Activated CD4-positive, alpha-beta T cell treated with anti-CD3 and anti-CD28 coated beads for 48 hours (primary cell): ENCODE data around the gene FAM76A.
"Not testable (repeated sequence)": the region's sequence is repeated elsewhere in the genome, so short reads cannot be mapped to it uniquely, and the experiment has no call there.

Experiments used
- DNase-seq: peaks from one replicate; pipeline ENCODE4 v3.0.0-alpha.2; 2020

FAM76A gene

DNA sequence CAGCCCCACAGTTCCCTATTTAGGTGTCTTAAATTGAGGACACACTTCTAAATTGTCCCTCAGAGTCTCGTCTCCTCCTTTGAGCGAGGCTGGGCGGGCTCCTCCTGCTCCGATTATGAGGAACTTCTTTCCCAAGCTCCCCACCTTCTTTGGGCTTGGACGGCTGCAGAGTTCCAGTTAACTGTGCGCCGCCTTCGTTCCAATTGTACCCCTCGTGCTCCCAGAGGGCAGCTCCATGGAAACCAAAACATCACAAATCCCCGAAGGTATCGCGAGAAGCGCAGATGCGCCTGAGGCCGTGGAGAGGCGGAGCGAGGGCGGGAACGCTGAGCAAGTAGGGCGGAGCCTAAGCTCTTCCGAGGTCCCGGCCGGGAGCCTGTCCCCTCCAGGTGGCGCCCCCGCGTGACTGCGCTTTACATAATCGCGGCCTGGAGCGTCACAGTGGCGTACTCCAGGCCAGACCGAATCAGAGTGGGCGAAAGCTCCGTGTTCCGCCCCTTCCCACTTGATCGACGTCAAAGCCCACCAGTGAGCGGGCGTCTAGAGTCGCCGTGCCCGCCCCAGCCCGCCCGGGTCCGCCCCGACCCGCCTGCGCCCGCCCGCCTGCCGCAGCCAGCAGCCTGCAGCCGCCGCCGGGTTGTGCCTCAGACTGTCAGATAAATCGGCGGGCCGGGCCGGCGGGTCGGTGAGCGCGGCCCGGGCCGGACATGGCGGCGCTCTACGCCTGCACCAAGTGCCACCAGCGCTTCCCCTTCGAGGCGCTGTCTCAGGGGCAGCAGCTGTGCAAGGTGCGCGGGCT is at the start of gene FAM76A:
FAM76A (plus strand) TSS at position 588 of the 799 bp plus-strand sequence; CDS start at position 708, 120 bp downstream.
- peak; percentile 99 for DNase-seq

DNA sequence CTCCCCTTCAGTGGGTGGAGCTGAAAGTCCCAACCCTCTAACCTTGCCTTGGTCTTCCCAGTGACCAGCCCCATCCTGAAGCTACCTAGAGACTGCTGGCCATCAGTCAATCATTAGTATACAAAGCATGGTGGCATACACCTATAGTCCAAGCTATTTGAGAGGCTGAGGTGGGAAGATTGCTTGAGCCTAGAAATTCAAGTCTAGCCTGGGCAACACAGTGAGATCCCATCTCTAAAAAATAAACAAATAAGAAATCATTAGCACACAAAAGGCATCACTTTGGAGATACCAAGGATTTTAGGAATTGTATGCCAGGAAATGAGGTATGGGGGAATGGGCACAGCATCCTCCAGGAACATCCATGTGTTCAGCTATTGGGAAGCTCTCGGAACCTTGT is 49.4 kb upstream of the FAM76A start:
- no peak for DNase-seq

DNA sequence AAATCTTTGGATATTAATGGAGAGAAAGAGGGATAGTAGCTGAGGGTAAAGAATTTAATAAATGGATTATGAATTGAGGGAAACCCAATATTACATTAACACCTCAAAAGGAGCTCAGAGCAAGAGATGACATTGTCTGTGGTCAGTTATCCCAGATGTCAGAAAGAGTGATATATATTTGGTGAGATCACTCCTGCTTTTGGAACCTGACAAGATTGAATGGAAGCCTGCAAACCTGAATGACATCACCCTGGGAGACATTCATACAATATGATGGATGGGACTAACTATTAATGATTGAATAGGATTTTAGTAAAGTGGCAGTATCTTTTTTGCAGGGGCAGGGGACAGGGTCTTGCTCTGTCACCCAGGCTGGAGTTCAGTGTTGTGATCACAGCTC is 47.0 kb upstream of the FAM76A start:
- DNase-seq = no peak

DNA sequence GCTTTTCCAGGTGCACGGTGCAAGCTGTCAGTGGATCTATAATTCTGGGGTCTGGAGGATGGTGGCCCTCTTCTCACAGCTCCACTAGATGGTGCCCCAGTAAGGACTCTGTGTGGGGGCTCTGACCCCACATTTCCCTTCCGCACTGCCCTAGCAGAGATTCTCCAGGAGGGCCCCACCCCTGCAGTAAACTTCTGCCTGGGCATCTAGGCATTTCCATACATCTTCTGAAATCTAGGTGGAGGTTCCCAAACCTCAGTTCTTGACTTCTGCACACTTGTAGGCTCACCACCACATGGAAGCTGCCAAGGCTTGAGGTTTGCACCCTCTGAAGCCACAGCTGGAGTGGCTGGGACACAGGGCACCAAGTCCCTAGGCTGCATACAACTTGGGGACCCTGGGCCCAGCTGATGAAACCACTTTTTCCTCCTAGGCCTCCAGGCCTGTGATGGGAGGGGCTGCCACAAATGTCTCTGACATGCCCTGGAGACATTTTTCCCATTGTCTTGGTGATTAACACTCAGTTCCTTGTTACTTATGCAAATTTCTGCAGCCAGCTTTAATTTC is 45.5 kb upstream of the FAM76A start:
- DNase-seq = not testable (repeated sequence)

DNA sequence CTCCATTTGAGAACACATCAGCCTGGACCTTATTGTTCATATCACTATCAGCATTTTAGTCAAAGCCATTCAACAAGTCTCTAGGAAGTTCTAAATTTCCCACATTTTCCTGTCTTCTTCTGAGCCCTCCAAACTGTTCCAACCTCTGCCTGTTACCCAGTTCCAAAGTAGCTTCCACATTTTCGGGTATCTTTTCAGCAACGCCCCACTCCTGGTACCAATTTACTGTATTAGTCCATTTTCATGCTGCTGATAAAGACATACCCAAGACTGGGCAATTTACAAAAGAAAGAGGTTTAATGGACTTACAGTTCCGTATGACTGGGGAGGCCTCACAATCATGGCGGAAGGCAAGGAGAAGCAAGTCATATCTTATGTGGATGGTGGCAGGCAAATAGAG is 44.2 kb upstream of the FAM76A start:
- not testable (repeated sequence) for DNase-seq

DNA sequence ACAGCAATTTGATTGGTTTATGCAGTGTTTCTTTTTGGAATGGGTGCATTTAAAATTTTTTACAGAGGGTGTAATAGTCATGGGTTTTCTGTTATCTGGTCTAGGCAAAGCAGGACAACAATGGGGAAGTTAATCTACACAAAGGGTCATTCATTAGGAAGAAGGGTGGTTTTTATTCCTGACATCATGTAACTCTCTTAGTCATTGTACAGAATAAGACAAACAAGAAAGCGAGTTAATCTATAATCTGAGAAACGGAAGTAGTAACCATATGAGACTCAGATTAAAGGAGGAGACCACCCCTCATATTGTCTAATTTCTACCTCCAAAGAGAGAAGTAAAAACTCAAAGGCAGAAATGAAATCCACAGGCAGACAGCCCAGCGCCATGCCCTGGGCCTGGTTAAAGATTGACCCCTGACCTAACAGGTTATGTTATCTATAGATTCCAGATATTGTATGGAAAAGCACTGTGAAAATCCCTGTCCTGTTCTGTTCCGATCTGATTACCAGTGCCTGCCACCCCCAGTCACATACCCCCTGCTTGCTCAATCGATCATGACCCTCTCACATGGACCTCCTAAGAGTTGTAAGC is 43.3 kb upstream of the FAM76A start:
- DNase-seq = no peak

DNA sequence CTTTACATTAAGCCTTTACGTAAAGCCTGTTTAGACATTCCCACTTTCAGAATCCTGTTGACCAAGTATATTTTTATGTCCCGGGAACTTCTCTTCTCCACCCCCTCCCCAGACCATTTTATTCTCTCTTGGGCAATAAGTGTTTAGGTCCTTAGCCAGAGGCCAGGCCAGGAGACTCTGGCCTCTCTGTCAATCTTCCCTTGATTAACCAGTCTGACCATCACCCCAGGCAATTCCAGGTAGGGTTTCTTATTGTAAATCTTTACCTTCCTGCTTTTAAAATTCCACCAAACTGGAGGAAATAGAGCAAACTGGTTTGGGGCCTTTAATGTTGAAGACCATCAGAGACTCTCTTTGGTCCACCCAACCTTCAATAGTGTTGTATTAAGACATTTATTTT is 41.6 kb upstream of the FAM76A start:
- no peak for DNase-seq

DNA sequence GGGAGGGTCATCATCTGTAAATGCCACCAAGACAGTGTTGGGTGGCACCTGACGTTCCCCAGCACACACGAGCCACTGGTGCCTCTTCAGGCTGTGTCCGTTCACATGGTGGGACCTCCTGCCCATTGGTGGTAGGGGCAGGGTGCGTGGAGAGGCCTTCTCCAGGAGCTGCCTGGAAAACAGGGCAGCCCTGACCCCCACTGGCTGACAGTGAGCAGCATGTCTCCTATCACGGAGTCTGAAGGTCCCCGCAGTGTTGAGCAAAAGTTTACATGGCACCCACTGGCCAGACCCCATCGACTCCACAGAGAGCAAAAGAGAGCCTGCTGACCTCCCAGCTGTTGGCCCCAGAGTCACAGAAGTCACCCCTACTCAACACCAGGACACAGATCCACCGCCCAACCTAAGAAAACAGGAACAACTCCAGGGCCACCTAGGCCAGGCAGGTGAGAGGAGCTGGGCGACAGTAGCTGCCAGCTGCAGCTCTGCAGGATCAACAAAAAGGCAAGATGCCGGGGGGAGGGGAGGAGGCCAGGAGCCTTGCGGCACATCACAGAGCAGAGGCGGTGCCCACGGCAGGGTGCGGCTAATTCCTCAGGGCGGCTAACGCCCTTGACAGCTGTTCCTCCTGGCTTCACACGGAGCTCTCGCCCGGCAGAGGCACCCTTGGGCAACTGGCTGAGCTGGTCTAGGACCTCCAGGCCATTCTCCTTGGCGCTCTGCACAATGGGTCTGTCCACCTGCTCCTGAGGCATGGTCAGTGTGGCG is 39.4 kb upstream of the FAM76A start:
- DNase-seq = no peak

DNA sequence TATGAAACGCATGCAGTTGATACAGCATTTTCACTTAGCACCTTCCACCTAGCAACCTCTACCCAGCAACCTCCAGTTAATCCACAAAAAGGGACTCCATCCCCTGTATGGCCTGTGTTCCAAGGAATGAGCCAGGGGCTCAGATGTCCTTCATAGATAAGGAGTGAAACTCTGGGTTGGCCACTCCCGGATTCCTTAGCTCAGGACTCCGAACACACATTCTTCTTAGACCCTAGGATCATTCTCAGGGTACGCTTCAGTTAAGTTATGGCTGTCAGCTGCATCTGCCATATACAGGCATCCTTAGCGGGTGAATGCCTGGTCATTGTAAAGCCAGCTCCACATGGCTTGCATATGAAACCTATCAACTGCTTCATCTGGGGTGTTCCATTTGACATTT is 37.9 kb upstream of the FAM76A start:
- no peak for DNase-seq

DNA sequence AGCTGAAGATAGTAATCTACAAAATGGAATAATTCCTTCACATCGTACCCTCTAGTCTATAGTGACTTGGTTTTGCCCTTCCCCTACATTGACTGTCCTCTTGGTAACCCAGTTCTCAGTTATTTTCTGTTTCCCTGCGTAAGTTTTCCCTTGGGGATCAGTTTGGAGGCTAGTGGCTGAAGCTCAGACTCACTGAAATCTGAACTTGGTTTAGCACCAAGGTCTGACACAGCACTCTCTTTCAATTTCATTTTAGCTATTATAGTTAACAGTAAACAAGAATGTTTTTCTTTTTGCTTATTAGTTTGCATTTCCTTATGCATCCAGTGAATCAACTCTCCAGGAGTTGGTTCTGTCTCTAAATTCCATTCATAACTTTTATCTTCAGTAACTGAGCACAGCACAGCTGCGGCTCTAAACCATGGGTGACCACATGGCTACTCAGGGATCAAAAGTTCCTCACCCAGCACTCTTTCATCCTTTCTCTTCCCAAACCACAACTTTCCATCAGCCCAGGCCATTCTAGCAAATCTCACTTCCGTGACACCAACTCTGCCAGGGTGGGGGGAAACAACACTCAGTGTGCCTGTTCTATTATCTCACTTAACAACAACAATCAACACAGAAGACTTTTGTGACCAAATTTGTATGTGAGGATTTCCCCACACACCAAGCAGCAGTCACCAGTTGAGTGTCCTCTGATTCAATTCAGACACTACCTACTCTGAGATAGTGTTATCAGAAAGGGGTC is 36.2 kb upstream of the FAM76A start:
- no peak for DNase-seq

DNA sequence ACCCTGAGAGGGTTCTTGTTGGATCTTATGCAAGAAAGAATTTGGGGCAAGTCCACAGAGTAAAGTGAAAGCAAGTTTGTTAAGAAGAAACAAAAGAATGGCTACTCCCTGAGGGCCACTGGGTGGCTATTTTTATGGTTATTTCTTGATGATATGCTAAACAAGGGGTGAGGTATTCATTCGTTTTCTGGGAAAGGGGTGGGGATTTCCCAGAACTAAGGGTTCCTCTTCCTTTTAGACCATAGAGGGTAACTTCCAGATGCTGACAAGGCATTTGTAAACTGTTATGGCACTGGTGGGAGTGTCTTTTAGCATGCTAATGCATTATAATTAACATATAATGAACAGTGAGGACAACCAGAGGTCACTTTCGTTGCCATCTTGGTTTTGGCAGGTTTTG is 35.6 kb upstream of the FAM76A start:
- DNase-seq = no peak

DNA sequence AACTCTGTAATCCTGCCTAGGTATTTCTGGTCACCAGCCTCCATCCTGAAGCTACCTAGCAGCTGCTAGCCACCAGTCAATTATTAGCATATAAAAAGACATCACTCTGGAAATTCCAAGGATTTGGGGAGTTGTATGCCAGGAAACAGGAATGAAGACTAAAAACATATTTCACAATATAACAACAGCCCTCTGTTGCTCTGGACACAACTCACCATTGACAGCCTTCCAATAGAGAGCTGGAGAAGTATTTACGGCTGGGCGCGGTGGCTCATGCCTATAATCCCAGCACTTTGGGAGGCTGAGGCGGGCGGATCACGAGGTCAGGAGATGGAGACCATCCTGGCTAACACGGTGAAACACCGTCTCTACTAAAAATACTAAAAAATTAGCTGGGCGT is 28.9 kb upstream of the FAM76A start:
- DNase-seq = not testable (repeated sequence)

DNA sequence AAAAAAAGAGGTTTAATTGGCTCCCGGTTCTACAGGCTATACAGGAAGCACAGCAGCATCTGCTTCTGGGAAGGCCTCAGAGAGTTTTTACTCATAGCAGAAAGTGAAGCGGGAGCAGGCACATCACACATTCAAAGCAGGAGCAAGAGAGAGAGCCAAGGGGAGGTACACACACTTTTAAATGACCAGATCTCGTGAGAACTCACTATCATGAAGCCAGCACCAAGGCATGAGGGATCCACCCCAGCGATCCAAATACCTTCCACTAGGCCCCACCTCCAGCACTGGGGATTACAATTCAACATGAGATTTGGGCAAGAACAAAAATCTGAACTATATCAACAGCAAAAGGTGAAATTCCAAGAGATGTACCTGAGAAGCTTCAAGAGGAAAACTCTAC is 20.8 kb upstream of the FAM76A start:
- DNase-seq = no peak

DNA sequence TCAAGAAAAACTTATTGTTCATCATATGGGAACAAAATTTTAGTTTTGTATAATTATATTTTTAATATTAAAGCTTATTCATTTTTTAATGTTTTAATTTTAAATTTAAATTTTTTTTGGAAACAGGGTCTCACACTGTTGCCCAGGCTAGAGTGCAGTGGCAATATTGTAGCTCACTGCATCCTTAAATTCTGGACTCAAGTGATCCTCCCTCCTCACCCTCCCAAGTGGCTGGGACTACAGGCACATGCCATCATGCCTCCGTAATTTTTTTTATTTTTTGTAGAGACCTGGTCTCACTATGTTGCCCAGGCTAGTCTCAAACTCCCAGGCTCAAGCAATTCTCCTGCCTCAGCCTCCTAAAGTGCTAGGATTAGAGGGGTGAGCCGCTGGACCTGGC is 20.2 kb upstream of the FAM76A start:
- no peak for DNase-seq

DNA sequence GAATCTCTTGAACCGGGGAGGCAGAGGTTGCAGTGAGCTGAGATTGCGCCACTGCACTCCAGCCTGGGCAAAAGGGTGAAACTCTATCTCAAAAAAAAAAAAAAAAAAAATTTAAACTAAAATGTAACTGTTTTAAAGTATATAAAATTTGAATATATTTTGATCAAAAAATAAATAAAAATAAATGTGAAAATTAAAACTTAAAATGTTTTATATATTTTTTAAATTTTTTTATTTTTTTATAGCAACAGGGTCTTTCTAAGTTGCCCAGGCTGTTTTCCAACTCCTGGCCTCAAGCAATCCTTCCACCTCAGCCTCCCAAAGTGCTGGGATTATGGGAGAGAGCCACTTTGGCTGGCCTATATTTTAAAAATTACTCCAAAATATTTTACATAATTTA is 15.2 kb upstream of the FAM76A start:
- DNase-seq = no peak

DNA sequence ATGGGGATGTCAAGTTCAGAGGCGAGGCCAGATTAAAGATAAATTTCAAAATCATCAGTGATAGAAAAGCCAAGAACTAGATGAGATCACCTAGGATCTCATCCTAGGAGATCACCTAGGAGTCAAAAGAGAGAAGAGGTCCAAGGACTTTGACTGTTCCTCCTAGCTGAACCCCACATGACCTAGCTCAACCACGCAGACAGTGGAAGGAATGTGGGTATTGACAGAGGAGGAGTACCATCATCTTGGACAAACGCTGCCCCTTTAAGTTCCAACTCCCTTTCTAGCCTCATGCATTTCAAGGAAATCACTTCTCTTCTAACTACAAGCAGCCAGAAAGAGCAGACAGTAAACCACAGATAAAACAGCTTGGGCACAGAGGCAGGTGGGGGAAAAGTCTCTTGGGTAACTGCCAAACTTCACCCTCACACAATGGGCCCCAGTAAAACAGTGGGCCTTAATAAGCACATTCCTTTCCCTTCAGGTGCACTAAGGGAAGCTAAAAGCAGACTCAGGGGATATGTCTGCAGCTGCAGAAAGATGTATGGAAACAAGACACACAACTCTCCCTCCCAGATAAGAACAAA is 12.5 kb upstream of the FAM76A start:
- DNase-seq = no peak

DNA sequence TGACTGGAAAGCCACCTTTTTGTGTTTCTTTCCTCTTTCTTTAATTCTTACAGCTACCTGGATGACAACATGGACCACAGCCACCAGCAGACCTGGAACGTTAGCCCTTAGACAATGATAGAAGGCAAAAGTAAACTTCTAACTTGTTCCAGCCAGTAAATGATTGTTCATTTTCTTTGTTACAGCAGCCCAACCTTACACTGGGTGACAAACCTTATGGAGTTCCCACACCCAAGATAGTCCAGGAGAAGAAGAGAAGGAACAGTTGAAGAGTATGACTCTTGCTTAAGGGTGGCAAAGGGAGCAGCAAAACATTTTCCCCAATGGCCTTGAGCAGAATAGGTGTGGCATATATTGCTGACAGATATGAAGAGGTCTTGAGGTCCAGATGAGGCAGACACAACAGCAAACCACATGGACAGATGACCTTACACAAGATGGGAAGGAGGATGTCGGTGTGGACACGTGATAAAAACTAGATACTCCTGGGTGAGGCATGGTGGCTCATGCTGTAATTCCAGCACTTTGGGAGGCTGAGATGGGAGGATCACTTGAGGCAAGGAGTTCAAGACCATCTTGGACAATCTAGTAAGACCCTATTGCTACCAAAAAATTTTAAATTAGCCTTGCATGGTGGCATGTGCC is 11.8 kb upstream of the FAM76A start:
- no peak for DNase-seq

DNA sequence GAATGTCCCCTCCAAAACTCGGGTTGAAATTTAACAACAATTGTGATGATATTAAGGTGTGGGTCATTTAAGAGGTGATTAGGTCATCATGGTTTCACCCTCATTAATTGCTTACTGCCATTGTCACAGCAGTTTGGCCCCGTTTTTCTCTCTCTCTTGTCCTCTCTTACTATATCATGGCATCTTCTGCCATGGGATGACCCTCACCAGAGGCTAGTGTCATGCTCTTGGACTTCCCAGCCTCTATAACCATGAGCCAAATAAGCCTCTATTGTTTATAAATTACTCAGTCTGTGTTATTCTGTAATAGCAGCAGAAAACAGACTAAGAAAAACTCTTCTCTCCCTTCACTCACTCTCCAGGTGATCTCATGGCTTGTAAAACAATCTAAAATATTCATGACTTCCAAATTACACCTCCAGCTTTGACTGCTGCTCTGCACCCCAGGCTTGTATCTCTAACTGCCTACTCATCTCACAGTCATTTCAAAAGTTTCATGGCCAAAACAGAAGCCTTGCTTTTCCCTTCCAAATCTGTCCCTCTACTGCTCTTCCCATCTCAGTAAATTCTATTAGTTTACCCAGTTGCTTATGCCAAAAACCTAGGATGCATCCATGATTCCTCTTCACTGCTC is 9.4 kb upstream of the FAM76A start:
- DNase-seq = no peak

DNA sequence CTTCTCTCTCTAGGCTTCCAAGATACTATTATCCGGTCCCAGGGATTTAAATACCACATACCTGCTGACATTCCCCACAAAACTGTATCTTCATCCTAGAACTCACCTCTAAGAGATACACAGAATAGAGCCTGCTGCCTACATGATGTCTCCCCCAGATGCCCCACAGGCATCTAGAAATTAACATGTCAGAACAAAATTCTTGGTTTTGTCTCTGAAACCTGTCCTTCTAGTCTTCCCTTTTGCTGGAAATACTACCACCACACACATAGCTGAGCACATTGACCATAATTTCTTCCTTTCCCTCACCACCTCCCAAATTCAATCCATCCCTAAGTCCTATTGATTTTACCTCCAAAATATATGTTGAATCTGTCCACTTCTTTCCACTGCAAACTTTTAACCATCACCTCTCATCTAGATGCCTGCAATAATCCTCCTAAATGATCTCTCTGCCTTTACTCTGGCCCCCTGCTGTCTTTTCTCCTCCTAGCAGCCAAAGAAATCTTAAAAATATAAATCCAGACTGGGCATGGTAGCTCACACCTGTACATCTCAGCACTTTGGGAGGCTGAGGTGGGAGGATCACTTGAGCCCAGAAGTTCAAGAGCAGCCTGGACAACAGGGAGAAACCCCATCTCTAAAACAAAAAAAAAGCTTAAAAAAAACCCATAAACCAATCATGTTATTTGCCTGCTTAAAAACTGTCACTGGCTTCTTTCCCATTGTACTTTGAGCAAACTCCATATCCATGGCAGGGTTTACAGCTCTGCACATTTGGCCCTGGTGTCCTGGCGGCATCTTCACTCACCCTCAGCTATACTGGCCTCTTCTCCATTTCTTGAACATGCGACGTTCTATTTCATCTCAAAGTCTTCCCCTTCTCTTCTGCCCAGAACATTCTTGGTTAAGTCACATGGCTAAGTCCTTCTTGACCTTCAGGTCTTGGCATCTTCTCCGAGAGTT is 6.2 kb upstream of the FAM76A start:
- no peak for DNase-seq

DNA sequence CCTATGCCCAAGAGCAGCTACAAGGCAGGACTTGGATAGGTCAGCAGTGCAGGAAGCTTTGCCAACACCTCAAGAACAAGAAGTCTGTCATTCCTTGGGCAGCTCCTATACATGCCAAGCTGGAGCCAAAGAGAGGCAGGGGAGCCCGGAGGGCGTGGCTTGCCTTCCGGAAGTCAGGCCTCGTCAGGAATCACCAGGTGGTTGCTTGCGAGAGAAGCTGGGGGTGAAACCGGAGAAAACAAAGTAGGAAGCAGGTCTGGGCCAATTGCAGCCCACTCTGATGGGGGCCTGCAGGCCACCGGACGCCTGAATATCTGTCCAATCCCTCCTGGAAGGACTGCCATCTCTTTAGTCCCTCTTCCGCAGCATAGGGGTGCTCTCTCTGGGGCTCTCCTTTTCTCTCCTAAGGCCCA is 794 bp upstream of the FAM76A start:
- DNase-seq = peak; percentile 11
